Esophagus squamous epithelium (tissue), 4 donors: ENCODE data around the gene ZFP64.

ENCODE experiments used
- POLR2A ChIP-seq, 4 donors: fragments of 450-650 bp; IDR thresholded peaks; one replicate each; pipeline ENCODE4 v1.6.1; 2017; ENCODE audit warnings: antibody characterized with exemption in 4 of 4, mild to moderate bottlenecking in 4 of 4, moderate library complexity in 3 of 4
- TF ChIP-seq, protein P1 (sequence below), 6 experiments: fragments of 450-650 bp in 4 of 6; fragments of 200-600 bp in 2 of 6; sonication (generic) in 2 of 6; IDR thresholded peaks; one replicate each; pipeline ENCODE4 v1.5.1; 2016 to 2019; ENCODE audit warnings: antibody characterized with exemption in 6 of 6, mild to moderate bottlenecking in 4 of 6, moderate library complexity in 4 of 6

GRCh38 chr20:52235129-52235528, 43.5 kb upstream of the ZFP64 start:
- TF ChIP-seq, protein P1, sequence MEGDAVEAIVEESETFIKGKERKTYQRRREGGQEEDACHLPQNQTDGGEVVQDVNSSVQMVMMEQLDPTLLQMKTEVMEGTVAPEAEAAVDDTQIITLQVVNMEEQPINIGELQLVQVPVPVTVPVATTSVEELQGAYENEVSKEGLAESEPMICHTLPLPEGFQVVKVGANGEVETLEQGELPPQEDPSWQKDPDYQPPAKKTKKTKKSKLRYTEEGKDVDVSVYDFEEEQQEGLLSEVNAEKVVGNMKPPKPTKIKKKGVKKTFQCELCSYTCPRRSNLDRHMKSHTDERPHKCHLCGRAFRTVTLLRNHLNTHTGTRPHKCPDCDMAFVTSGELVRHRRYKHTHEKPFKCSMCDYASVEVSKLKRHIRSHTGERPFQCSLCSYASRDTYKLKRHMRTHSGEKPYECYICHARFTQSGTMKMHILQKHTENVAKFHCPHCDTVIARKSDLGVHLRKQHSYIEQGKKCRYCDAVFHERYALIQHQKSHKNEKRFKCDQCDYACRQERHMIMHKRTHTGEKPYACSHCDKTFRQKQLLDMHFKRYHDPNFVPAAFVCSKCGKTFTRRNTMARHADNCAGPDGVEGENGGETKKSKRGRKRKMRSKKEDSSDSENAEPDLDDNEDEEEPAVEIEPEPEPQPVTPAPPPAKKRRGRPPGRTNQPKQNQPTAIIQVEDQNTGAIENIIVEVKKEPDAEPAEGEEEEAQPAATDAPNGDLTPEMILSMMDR (IDR thresholded peaks at IDR 0.05): no peak
- no peak for TF ChIP-seq POLR2A (IDR thresholded peaks at IDR 0.05)
